Left cardiac atrium (tissue), 4 donors: ENCODE measurements around the gene POLA1. TPM values are rescaled to one million over a fixed set of nuclear protein-coding genes. Genes with fewer than 3 reads are reported as not detected.

Experiments used
- ATAC-seq, 2 donors: fragments of 200-7000 bp; cut with Tn5 transposase; one replicate each; pipeline ENCODE4 v1.9.1; 2020; ENCODE audit warnings: mild to moderate bottlenecking in 2 of 2, moderate library complexity in 2 of 2
- DNase-seq: peaks from one replicate; pipeline ENCODE4 v3.0.0-alpha.2; 2020
- intact Hi-C, 2 donors: fragments of 100-400 bp; cut with DNase I; formaldehyde crosslinking; loops; one replicate each; pipeline versions ENCODE4 v1.14.1 to v1.15.1; 2022 to 2023
- total RNA-seq, 2 donors: library from RNA; stranded (reverse); fragmentation: NEBNext Ultra II Directional; extraction: Animal tissue kit (Norgen Biotek cat#: 25700); gene quantifications; one replicate each; pipeline ENCODE4 v1.2.1, GENCODE V29; 2021
- donor health status: DM: no; HTN: yes; CAD: no.
- donor health status: DM: no; HTN: yes; CAD: no; lungs with severe emphysema.
- donor health status: DM: yes; HTN: yes; CAD: no.
- donor health status: Dilated cardiomyopathy.

POLA1 gene
- total RNA-seq, 2 donors from 2014 or later = 8.7 to 10.8 TPM

DNA sequence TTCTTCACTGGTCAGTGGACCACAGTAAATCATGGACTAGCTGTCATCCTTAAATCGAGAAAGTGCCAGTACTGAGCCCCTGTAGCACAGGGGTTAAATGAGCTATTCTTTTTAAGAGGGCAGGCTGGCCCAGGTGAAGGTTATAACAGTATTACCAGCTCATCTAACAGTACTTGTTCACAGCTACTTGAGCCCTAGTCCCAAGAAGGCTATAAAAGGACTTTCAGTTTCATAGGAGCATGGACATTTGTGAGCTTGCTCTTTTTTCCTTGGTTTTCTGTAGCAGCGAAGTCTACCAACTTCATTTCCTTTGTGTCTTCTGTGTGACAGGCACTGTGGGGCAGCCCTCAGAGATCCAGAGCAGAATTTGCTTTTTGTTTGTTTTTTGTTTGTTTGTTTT, 261.0 kb downstream of the POLA1 start:
- intact Hi-C loops = no loop called here
- no peak for DNase-seq
- no peak for ATAC-seq

DNA sequence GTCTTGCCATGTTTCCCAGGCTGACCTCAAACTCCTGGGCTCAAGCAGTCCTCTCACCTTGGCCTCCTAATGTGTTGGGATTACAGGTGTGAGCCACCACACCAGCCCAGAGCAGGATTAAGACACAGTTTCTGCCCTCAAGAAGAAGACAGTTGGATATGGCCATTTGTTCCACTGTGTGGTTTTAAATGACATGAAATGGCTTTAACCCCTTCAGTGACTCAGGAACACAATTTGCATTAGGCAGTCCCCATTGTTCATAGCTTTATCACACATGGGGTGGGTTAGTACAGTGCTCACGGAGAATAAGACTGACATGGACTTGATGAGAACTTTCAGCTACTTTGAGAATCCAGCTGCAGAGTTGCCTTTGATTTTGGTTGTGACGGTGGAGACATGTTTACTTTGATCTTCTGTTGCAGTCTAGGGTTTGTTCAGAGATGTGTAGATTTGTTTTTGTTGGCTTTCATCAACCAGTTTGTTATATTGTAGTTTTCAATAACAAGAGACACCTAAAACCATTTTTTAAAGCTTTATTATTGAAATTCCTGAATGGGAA, 261.7 kb downstream of the POLA1 start:
- ATAC-seq = no peak
- intact Hi-C loops = no loop called here
- no peak for DNase-seq

DNA sequence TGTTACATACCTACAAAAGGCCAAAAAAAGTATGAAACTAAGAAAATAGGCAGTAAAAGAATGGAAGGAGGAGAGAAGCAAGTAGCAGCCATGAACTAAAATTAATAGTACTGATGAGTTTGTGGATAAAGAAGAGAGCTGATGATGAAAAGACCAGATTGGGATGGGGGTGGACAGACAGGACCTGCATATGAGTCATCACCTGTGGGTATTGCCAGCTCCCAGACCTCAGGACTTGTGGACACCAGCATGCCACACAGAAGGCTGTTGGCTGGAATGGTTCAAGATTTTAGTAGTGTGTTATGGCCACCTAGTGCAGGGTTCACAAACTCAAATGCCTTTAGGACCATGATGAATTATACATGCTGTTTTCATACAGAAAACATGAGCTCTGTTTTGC, 263.1 kb downstream of the POLA1 start:
- DNase-seq (no peak), ATAC-seq (no peak)
- intact Hi-C loops = no loop called here

- DNase-seq (no peak), ATAC-seq (no peak)
- intact Hi-C loops = no loop called here
These were observed 268.1 kb downstream of the POLA1 start for GRCh38 chrX:24961809-24962208.

DNA sequence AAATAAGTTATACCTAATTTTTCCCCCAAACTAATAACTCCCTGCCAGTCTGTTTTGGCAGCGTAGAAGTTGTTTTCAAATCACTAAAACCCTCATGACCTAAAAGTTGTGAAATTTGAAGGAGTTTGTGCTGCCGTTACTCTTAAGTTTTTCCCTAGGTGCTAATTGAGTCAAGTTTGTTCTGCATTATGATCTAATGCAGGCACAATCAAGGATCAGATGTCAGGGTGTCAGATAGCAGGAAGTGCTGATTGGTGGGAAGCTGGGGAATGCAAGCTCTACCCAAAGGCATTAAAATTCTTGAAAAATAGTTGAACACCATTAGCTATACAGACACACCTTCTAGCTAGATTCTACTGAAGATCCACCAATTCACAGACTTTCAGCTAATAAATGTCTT, 270.1 kb downstream of the POLA1 start:
- intact Hi-C loops = no loop called here
- ATAC-seq = no peak
- DNase-seq = no peak

DNA sequence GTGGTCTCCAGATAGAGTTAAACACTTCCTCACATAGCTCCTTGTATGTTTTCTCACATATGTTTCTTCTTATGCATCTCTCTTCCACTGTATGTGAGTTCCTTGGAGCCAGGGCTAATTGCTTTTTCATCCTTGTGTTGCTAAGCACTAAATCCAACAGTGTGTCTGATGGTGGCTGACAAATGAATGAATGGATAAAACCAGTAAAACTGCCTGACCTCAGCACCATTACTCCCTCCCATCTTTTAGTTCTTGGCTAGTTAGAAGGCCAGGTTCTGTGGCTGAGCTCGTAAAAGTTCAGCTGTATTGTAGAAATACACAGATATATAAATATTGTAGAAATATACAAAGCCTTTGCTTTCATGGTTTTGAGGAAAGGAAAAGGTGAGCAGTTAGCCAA, 271.7 kb downstream of the POLA1 start:
- DNase-seq (no peak), ATAC-seq (no peak)
- intact Hi-C loops = no loop called here

DNA sequence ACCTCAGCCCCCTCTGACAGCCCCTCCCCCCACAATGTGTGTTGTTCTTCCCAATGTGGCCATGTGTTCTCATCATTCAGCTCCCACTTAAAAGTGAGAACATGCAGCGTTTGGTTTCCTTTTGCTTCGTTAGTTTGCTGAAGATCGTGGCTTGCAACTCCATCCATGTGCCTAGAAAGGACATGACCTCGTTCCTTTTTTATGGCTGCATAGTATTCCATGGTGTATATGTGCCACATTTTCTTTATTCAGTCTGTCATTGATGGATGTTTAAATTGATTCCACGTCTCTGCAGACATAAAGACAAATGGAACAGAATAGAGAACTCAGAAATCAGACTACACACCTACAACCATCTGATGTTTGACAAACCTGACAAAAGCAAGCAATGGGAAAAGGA, 276.1 kb downstream of the POLA1 start:
- no peak for DNase-seq
- ATAC-seq = no peak
- intact Hi-C loops = no loop called here

- ATAC-seq (no peak), DNase-seq (no peak)
- intact Hi-C loops = no loop called here
These were observed 285.4 kb downstream of the POLA1 start for GRCh38 chrX:24979081-24979480.

DNA sequence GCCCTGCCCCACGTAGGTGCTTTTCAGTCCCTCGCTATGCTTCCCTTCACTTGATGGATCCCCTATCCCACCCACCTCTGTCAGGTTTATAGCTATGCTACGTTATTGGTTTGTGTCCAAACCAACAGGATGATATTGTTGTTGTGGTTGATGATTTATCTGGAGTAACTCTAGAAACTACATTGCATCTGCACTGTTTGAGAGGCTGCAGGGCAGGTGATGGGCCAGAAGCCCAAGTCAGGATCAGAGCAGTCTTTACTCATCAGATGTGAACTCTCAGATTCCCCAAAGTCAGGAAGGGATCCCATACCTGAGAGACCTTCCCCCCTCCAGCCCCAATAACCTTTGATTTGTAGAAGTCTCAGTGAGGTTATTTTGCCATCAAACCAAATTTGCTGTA, 287.3 kb downstream of the POLA1 start:
- DNase-seq (no peak), ATAC-seq (no peak)
- intact Hi-C loops = no loop called here

GRCh38 chrX:24982306-24982965, 288.7 kb downstream of the POLA1 start:
- ATAC-seq = no peak
- intact Hi-C loops = no loop called here
- no peak for DNase-seq

DNA sequence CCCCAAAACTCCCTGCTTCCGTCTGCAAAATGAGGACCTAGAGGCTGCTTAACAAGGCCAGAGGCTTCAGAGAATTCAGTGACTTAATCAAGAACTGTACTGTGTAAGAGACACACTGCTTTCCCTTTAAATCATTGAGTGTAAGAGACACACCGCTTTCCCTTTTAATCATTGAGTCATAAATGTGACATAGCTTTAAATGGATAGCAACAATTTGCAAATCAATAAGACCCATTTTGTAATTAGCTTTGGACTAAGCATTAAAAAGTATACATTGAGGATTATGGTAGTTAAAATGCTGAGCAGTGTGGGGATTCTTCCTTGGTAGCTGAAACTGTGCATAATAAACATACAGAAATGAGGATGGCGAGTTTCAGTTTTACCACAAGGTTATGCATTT, 290.2 kb downstream of the POLA1 start:
- intact Hi-C loops = no loop called here
- DNase-seq (no peak), ATAC-seq (no peak)

- intact Hi-C loops = no loop called here
- ATAC-seq (no peak), DNase-seq (no peak)
These were observed 291.4 kb downstream of the POLA1 start for GRCh38 chrX:24985120-24985519.

DNA sequence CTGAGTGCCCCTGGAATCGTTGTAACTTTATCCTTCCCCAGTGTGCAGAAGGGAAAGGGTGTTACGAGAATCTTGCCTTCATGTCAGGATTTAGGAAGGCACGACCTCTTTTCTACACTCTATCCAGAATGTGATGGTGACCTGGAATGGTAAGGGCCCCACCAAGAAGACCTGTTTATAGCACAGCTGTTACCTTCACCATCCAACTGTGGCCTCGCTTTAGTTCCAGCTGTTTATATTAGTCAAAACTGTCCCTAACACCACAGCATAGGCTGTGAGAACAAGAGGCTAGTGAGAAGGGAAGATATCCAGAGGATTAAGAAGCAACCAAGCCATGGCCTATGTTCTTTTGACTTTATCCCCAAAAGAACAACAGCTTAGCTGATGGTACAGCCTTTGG, 294.0 kb downstream of the POLA1 start:
- intact Hi-C loops = no loop called here
- ATAC-seq (no peak), DNase-seq (no peak)

DNA sequence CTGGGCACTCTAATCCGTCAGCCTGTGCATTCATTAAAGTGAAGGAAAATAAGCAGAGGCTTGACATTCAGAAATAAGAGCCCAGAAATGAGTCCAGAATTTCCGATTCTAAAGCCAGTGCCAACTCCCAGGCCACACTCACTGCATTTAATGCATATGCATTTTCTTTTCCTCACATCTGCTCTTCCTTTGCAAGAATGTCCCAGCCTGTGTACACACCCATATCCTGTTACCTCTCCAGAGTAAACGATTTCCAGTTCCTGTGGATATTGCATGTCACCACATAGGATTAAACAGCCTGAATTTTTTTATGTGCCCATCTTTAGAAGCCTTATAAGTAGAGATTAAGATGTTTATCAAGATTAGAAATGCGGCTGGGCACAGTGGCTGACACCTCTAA, 294.6 kb downstream of the POLA1 start:
- DNase-seq (no peak), ATAC-seq (no peak)
- intact Hi-C loops = no loop called here

- DNase-seq (no peak), ATAC-seq (no peak)
- intact Hi-C loops = no loop called here
These were observed 296.8 kb downstream of the POLA1 start for GRCh38 chrX:24990535-24990934.

- DNase-seq (no peak), ATAC-seq (no peak)
- intact Hi-C loops = no loop called here
These were observed 300.2 kb downstream of the POLA1 start for GRCh38 chrX:24993879-24994278.

- intact Hi-C loops = no loop called here
These were observed 302.5 kb downstream of the POLA1 start for GRCh38 chrX:24996096-24996709.

GRCh38 chrX:24999511-24999910, 305.8 kb downstream of the POLA1 start:
- intact Hi-C loops = no loop called here
- no peak for DNase-seq
- no peak for ATAC-seq

More at GRCh38 chrX:24996096-24996709, 302.5 kb downstream of the POLA1 start:
- DNase-seq (no peak), ATAC-seq (no peak)

DNA sequence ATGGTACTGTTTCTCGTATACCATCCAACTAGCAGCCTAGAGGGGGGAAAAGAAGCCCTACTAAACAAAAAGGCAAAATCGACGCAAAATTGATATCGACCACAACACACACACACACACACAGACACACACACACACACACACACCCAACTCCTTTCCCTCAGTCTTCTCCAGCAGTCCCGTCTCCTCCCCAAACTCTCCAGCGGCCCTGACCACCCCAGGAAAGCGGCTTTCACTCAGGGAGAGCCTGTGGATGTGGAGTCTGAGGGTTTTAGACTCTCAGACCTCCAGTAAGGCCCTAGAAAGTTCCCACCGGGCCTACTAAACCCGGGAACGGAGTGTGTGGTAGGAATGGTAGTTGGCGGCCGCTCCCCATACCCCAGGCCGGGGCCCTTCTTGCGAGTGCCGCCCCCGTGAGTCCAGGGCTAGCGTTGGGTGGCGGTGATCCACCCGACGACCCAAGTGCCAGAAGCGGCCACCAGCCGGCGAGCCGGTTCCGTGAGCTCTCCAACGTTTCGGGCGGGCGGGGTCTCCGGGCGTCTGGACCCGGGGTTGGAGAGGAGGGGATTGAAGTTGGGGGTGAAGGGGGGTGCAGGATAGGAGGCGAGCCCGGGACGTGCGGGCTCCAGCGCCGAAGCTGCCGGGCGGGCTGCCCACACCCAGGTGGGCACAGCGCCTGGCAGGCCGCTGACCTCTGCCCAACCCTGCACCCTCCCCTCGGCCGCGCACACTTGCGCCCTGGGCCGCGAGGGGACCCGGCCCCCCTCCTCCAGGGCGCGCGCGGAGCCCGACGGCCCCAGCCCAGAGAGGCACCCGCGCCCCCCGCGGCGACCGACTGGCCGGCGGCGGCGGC, 308.3 kb downstream of the POLA1 start:
- no peak for ATAC-seq
- intact Hi-C loops = no loop called here
- no peak for DNase-seq

DNA sequence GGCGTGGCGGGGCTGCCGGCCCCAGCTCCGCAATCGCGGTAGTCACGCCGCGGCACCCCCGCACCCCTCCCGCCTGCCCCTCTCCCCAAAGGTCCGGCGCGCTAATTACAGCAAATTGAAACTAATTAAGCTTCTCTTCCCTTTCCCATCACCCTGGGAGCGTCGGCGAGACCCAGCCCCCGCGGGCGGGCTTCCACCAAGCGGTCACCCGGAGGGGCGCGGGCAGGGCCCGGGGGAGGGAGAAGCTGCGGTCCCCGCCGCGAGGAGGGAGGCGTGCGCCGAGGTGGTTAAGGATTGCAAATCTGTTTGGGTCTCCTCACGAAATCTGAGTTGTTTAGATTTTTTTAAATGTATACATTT, 308.9 kb downstream of the POLA1 start:
- intact Hi-C loops = no loop called here
- DNase-seq = no peak
- no peak for ATAC-seq
